Measurements from ENCODE around the gene ACBD5.
A peak's percentile ranks its signal among the peaks of the same experiment; 100 is the strongest.
"Not testable (repeated sequence)": the region's sequence is repeated elsewhere in the genome, so short reads cannot be mapped to it uniquely, and the experiment has no call there.

ACBD5 gene

DNA sequence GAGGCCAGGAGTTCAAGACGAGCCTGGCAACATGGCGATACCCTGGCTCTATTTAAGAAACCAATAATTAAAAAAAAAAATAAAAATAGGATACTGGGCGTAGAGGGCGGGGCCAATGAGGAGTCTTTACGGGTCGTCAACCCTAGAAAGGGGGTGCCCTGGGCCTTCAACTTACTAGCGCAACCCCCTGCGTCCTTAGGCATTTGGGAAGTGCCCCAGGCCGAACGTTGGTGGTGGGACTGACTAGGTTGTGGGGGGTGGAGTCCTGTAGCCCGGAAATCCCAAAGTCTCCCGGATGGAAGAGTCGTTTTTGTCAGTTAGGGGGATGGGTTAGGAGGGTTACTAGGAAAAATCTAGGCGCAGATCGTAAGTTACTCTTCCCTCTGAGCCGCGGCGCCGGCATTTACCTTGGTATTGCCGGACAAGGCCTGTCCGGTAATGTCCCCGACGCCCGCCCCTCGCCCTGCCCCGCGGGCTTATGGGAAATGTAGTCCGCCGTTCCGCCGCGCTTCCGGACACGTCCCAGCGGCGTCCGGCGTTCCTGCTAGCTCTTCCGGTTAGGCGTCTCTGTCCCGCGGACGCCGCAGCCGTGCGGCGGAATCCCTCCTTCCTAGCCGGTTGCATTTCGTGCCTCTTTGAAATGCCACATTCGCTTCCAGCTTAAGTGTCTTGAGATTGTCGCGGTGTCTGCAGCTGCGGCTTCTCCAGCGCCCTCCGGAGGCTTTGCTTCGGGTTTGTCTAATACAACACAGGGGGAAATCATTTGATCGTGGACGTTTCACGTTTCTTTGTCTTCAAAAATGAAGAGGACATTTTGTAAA is 1.3 kb upstream of the ACBD5 start:
- DNase-seq, result peak; percentile 95

GRCh38 chr10:27241010-27241651 is 534 bp upstream of the ACBD5 start:
- peak; percentile 80 for DNase-seq

DNA sequence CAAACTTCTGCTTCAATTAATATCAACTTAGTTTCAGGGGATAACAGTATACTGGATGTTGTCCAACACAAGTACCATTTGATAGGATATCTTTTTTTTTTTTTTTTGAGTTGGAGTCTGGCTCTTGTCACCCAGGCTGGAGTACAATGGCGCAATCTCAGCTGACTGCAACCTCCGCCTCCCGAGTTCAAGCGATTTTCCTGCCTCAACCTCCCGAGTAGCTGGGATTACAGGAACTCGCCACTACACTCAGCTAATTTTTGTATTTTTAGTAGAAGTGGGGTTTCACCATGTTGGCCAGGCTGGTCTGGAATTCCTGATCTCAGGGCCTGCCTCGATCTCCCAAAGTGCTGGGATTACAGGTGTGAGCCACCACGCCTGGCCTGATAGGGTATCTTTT is 3.1 kb downstream of the ACBD5 start:
- DNase-seq, result not testable (repeated sequence)

DNA sequence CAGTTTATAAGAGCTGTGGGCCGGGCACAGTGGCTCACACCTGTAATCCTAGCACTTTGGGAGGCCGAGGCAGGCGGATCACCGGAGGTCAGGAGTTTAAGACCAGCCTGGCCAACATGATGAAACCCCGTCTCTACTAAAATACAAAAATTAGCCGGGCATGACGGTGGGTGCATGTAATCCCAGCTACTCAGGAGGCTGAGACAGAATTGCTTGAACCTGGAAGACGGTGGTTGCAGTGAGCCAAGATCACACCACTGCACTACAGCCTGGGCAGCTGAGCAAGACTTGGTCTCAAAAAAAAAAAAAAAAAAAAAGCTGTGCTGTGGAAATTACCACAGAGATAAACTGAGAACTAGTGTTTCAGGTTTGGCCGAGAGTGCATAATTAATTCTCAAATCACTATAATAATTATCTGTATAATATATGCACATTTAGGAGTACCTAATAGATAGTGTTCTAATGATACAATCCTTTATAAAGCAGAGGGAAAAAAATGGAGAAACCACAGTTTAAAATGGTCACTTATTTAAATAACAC is 3.9 kb downstream of the ACBD5 start:
- not testable (repeated sequence) for DNase-seq

DNA sequence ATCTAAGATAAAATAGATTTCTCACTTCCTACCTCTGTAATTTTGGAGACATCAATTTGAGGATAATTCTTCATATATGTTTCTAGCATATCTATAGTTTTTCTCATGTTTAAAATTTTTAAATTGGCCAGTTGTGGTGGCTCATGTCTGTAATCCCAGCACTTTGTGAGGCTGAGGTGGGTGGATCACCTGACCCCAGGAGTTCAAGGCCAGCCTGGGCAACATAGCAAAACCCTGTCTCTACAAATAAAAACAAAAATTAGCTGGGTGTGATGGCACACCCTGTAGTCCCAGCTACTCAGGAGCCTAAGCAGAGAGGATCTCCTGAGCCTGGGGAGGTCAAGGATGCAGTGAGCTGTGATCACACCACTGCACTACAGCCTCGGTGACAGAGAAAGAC is 4.9 kb downstream of the ACBD5 start:
- DNase-seq, result no peak

DNA sequence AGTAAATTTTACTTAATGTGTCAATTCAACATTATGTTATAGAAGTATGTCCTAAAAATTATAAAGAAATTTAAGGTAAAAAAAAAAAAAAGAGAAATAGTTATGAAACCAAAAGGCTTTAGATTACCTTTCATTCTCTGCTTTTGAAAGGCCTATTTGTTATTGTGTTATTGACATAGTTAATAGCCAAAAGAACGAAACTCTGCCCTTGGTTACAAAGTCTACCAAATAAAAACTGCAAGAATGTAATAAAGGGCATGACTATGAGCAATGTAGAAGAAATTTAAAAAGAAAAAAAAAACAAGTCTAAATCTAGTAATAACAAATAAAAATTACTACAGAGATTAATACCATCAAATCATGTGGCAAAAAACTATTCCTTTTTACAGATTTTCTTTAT is 10.6 kb downstream of the ACBD5 start:
- no peak for DNase-seq

DNA sequence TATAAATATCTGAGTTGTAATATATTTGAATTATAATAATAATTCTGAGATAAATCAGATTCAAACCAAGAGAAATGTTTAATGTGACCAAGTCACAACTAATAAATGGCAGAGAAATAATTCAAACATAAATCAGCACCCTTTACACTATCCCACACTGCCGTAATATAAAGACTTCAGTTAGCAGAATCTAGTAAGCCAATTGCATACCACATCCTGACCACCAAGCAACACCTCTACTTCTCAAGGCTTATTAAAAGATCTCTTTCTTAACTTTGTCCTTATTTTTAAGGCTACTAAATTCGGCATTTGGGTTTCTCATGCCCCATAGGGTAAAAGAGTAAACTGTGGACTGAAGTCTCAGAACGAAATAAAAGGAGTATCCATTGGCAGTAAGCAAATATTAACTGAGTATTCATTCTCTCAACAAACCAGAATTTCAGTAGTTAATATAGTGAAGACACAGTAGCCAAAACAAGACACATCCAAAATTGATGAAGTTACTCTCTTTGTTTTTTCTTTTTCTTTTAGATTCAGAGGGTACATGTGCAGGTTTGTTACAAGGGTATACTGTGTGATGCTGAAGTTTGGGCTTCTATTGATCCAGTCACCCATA is 14.8 kb downstream of the ACBD5 start:
- no peak for DNase-seq

GRCh38 chr10:27225011-27225590 is 15.5 kb downstream of the ACBD5 start:
- no peak for DNase-seq

DNA sequence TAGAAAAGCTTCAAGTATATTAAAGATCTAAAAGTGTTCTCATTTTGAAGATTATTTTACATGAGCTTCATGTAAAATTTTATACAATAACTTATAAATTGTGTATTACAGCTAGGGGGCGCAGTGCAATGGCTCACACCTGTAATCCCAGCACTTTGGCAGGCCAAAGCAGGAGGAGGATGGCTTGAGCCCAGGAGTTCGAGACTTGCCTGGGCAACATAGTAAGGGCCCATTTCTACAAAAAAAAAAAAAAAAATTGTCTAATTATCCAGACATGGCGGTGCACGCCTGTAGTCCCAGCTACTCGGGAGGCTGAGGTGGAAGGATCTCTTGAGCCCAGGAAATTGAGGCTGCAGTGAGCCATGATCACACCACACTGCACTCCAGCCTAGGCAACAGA is 16.6 kb downstream of the ACBD5 start:
- DNase-seq, result no peak

GRCh38 chr10:27207350-27207749 is 33.2 kb downstream of the ACBD5 start:
- no peak for DNase-seq

GRCh38 chr10:27203806-27204205 is 36.8 kb downstream of the ACBD5 start:
- DNase-seq, result no peak

- DNase-seq, result no peak
These were observed 42.5 kb downstream of the ACBD5 start for GRCh38 chr10:27197980-27198620.

GRCh38 chr10:27192284-27192683 is 48.3 kb downstream of the ACBD5 start:
- no peak for DNase-seq

DNA sequence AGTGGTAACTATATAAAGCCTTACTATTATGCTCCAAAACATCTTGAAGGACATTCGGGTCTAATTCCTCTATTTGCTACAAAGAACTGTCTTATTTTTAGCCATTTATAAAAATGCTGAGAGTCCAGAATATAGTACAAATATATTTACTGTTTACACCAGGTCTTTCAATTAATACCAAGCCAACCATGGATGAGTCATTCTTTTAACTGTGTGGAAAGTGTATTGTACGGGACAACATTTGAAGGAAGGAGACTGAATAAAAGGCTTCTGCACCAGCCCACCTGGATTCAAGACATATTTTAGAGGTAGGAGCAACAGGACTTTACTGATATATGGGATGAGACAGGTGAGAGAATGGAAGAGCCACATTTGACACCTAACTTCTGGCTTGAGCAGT is 50.1 kb downstream of the ACBD5 start:
- DNase-seq, result no peak

DNA sequence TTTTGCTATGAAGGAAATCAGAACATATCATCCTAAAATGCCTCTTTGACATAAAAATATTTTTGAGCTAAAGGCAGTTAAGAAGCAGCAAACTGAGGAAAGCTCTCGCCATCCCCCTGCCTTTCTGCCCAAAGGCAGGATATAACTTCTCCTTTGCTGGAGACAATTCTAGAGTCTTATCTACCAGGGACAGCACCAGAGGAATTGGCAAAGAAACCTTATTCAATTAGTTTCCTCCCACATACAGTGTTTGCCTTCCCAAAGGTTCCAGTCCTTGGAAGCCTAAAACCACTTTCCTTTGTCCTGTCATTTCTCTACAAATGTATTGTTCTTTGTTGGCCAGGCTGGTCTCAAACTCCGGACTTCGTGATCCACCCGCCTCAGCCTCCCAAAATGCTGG is 51.7 kb downstream of the ACBD5 start:
- no peak for DNase-seq

DNA sequence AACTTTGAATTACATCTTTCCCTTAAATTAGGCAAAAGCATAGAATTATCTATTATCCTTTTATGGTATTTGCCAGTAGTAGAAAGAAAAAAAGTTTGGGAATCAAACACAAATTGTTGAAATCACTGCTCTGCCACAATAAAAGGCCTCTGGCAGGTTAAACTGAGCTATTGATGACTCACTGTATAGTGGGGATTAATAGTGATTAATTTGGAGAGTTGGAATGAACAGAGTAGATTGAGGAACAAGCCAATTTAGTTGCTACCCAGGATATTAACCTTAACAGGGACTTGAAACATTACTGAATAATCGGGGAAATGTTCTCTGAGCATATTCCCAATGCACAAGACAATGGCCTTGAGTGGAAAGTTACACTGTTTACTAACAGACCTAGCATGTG is 52.3 kb downstream of the ACBD5 start:
- DNase-seq, result no peak

DNA sequence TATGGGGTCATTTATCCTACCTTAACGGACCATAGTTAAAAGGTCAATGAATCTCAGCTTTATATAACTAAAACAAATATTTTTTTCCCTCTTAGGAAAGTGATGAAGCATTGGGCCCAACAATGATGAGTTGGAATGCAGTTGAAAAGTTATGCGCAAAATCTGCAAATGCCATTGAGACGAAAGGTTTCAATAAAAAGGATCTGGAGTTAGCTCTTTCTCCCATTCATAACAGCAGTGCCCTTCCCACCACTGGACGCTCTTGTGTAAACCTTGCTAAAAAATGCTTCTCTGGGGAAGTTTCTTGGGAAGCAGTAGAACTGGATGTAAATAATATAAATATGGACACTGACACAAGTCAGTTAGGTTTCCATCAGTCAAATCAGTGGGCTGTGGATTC is 70.7 kb downstream of the ACBD5 start:
- no peak for DNase-seq

GRCh38 chr10:27158421-27158820 is 82.2 kb downstream of the ACBD5 start:
- no peak for DNase-seq

- no peak for DNase-seq
These were observed 83.4 kb downstream of the ACBD5 start for GRCh38 chr10:27157150-27157549.

DNA sequence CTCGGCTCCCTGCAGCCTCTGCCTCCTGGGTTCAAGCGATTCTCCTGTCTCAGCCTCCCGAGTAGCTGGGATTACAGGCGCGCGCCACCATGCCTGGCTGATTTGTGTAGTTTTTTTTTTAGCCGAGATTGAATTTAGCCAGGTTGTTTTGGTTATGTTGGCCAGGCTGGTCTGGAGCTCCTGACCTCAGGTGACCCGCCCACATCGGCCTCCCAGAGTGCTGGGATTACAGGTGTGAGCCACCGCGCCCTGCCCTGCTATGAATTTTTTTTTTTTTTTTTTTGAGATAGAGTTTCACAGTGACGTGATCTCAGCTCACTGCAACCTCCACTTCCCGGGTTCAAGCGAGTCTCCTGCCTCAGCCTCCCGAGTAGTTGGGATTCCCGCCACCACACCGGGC is 84.0 kb downstream of the ACBD5 start:
- peak; percentile 9 for DNase-seq

GRCh38 chr10:27155066-27155754 is 85.4 kb downstream of the ACBD5 start, which contains the start of gene MASTL:
Gene MASTL, plus strand, starts transcription at chr10:27155352. Its CDS starts 75 bp downstream, at chr10:27155427.
- DNase-seq, result peak; percentile 96

DNA sequence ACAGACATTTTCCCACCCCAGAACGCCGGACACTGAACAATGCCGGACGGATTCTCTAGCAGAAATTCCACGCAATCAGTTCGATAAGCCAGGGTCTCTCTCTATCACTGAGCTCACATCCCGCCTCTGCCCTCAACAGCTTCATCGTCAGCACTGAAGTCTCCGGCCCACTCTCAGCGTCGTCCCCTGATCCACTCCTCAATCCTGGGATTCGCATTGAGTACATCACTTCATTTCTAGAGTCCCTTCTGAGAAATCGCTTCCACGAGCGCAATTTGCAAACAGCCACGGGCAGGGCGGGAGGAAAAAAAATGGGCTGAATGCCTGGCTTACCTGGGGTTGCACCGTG is 86.8 kb downstream of the ACBD5 start:
- DNase-seq, result peak; percentile 90

All from right kidney (tissue), 1 donor.